PC-3 (cell line): Measurements from ENCODE around the gene CTDSP2.

ENCODE experiments used
- CTCF ChIP-seq: fragments of 300-600 bp; sonication (generic); conservative IDR thresholded peaks from 2 replicates; pipeline ENCODE4 v1.5.1; 2017; ENCODE audit warnings: antibody characterized with exemption, low read depth, mild to moderate bottlenecking, low read length
- EZH2 ChIP-seq: fragments of 300-600 bp; sonication (generic); IDR thresholded peaks from one replicate; pipeline ENCODE4 v1.6.1; 2017; ENCODE audit warnings: antibody characterized with exemption, mild to moderate bottlenecking, low read length; ENCODE audit not compliant: unreplicated experiment

- no peak for TF ChIP-seq CTCF
- TF ChIP-seq EZH2: no peak
Observed at GRCh38 chr12:57816001-57816854, 30.3 kb downstream of the CTDSP2 start.
